Activated T-cell treated with anti-CD3 and anti-CD28 coated beads for 24 hours (primary cell): ENCODE measurements around the gene PCNT.
"Not testable (repeated sequence)": the region's sequence is repeated elsewhere in the genome, so short reads cannot be mapped to it uniquely, and the experiment has no call there.

ENCODE experiments used
- DNase-seq: peaks from one replicate; pipeline ENCODE4 v3.0.0-alpha.2; 2020; ENCODE audit warnings: low read depth

The PCNT gene

GRCh38 chr21:46426313-46427046 lies 102.5 kb downstream of the PCNT start:
- DNase-seq: no peak

- no peak for DNase-seq
These were observed 103.6 kb downstream of the PCNT start for GRCh38 chr21:46427516-46427915.

- DNase-seq: no peak
These were observed 104.3 kb downstream of the PCNT start for GRCh38 chr21:46428286-46428685.

- no peak for DNase-seq
These were observed 105.2 kb downstream of the PCNT start for GRCh38 chr21:46428987-46429710.

GRCh38 chr21:46429754-46430681 lies 106.1 kb downstream of the PCNT start:
- no peak for DNase-seq

- no peak for DNase-seq
These were observed 107.5 kb downstream of the PCNT start for GRCh38 chr21:46431448-46431847.

- DNase-seq: no peak
These were observed 108.0 kb downstream of the PCNT start for GRCh38 chr21:46431884-46432488.

- not testable (repeated sequence) for DNase-seq
These were observed 109.2 kb downstream of the PCNT start for GRCh38 chr21:46433116-46433515.

GRCh38 chr21:46434322-46434958 lies 110.5 kb downstream of the PCNT start:
- no peak for DNase-seq

- no peak for DNase-seq
These were observed 111.9 kb downstream of the PCNT start for GRCh38 chr21:46435786-46436227.

GRCh38 chr21:46436621-46437020 lies 112.7 kb downstream of the PCNT start:
- DNase-seq: no peak

- no peak for DNase-seq
These were observed 113.1 kb downstream of the PCNT start for GRCh38 chr21:46437096-46437498.

- no peak for DNase-seq
These were observed 113.6 kb downstream of the PCNT start for GRCh38 chr21:46437511-46437910.

GRCh38 chr21:46438241-46438640 lies 114.3 kb downstream of the PCNT start:
- DNase-seq: no peak

GRCh38 chr21:46439906-46440305 lies 116.0 kb downstream of the PCNT start:
- no peak for DNase-seq

GRCh38 chr21:46441331-46441730 lies 117.4 kb downstream of the PCNT start:
- DNase-seq: no peak

GRCh38 chr21:46441961-46442498 lies 118.1 kb downstream of the PCNT start:
- DNase-seq: no peak

- DNase-seq: no peak
These were observed 119.0 kb downstream of the PCNT start for GRCh38 chr21:46442938-46443337.

GRCh38 chr21:46443910-46444309 lies 120.0 kb downstream of the PCNT start:
- no peak for DNase-seq

- DNase-seq: no peak
These were observed 124.2 kb downstream of the PCNT start for GRCh38 chr21:46448108-46448507.

GRCh38 chr21:46448855-46449254 lies 124.9 kb downstream of the PCNT start:
- not testable (repeated sequence) for DNase-seq
